ENCODE measurements around the gene DPYSL3. TPM values are rescaled to one million over a fixed set of nuclear protein-coding genes. Genes with fewer than 3 reads are reported as not detected.

Gene DPYSL3
- total and polyA plus RNA-seq, 2 donors (not counting 3 experiments of a cell fraction or from before 2014, with no cell fraction given), result 80.3 to 146 TPM

GRCh38 chr5:147406636-147407035 is 103.2 kb downstream of the DPYSL3 start:
- dilution Hi-C loops (cut with MboI; ENCODE audit: extremely low pct_ligation_motif_present, low sequenced_read_pairs), result no loop called here
- H3K4me3 ChIP-seq (replicated peaks in 1 of 3; ENCODE audit: insufficient read depth in 1 of 3, low read depth in 1 of 3, low read length in 3 of 3), result no peak overlapping the region
- H2AFZ ChIP-seq (ENCODE audit: low read depth, low read length), result no peak overlapping the region
- no peaks in the 10 kb centered on the region for H3K9me1 ChIP-seq (replicated peaks; ENCODE audit: control insufficient read depth, extremely low read depth, insufficient read depth, low read length)
- H3K79me2 ChIP-seq (ENCODE audit: control insufficient read depth, insufficient read depth, low read length), result no peaks in the 10 kb centered on the region
- peaks cover 4 to 15% of the 10 kb centered on the region in 2 experiments for H3K36me3 ChIP-seq (ENCODE audit: control insufficient read depth in 2 of 2, extremely low read depth in 1 of 2, insufficient read depth in 2 of 2, low read length in 2 of 2)
- ChIA-PET POLR2A (no interaction called here), CTCF (interaction anchor here (1.0 to 1.7 kb wide), 4 partner anchors 11 to 47 kb away, joined by 3 to 6 read pairs (median 4); no protein-coding TSS in a partner anchor)
- no peak for DNase-seq (ENCODE audit: low read depth, low spot score)
- no peaks in the 10 kb centered on the region for H4K20me1 ChIP-seq (replicated peaks; ENCODE audit: control insufficient read depth, extremely low read depth, insufficient read depth, low read length)
- H3K9ac ChIP-seq (replicated peaks; ENCODE audit: extremely low read depth, insufficient read depth, low read length), result no peak overlapping the region
- H3K27me3 ChIP-seq (ENCODE audit: control insufficient read depth in 2 of 2, insufficient read depth in 2 of 2, low read length in 2 of 2), result no peaks in the 10 kb centered on the region
- no peak for FAIRE-seq
- TF ChIP-seq FOS (IDR thresholded peaks at IDR 0.05; ENCODE audit: borderline replicate concordance, insufficient read depth, low read length), result no peak
- TF ChIP-seq POLR2A (IDR thresholded peaks at IDR 0.05; ENCODE audit: low read depth, low read length), result no peak
- TF ChIP-seq MYC (IDR thresholded peaks at IDR 0.05; ENCODE audit: low read depth, low read length), result no peak
- TF ChIP-seq MAX (IDR thresholded peaks at IDR 0.05; ENCODE audit: insufficient read depth, insufficient read length), result no peak
- no peak for TF ChIP-seq POLR2AphosphoS5 (IDR thresholded peaks at IDR 0.05; ENCODE audit: insufficient read depth, low read depth, low read length)
- TF ChIP-seq JUN (IDR thresholded peaks at IDR 0.05; ENCODE audit: borderline replicate concordance, insufficient read depth, insufficient read length, low read depth), result no peak
- TF ChIP-seq EZH2 (IDR thresholded peaks at IDR 0.05; ENCODE audit: borderline replicate concordance, low read depth, low read length, severe bottlenecking), result no peak
- no peak for TF ChIP-seq GATA2 (IDR thresholded peaks at IDR 0.05; ENCODE audit: insufficient read depth, insufficient read length, low read depth, low read length)
- TF ChIP-seq CTCF (IDR thresholded peaks at IDR 0.05; ENCODE audit: extremely low read depth in 1 of 2, insufficient read depth in 1 of 2, low read depth in 1 of 2, low read length in 2 of 2), result no peak
- no peaks in the 10 kb centered on the region for H3K9me3 ChIP-seq (replicated peaks; ENCODE audit: control insufficient read depth, insufficient read depth, low read length)
- no peak overlapping the region for H3K4me2 ChIP-seq (ENCODE audit: insufficient read depth, low read length)
- H3K4me1 ChIP-seq (ENCODE audit: control insufficient read depth, extremely low read depth, insufficient read depth, low read length), result peaks cover 25% of the 10 kb centered on the region
- no peak overlapping the region for H3K27ac ChIP-seq (ENCODE audit: insufficient read depth, low read depth, low read length)
- intact Hi-C loops (cut with micrococcal nuclease), result no loop called here
- BruUV-seq (replicated peaks), result no TSS peak
